Fibroblast of skin of scalp (primary cell): ENCODE measurements around the gene IPMK.
"Not testable (repeated sequence)": the region's sequence is repeated elsewhere in the genome, so short reads cannot be mapped to it uniquely, and the experiment has no call there.

Experiments used
- DNase-seq: peaks from one replicate; pipeline ENCODE4 v3.0.0-alpha.2; 2013

Gene IPMK

DNA sequence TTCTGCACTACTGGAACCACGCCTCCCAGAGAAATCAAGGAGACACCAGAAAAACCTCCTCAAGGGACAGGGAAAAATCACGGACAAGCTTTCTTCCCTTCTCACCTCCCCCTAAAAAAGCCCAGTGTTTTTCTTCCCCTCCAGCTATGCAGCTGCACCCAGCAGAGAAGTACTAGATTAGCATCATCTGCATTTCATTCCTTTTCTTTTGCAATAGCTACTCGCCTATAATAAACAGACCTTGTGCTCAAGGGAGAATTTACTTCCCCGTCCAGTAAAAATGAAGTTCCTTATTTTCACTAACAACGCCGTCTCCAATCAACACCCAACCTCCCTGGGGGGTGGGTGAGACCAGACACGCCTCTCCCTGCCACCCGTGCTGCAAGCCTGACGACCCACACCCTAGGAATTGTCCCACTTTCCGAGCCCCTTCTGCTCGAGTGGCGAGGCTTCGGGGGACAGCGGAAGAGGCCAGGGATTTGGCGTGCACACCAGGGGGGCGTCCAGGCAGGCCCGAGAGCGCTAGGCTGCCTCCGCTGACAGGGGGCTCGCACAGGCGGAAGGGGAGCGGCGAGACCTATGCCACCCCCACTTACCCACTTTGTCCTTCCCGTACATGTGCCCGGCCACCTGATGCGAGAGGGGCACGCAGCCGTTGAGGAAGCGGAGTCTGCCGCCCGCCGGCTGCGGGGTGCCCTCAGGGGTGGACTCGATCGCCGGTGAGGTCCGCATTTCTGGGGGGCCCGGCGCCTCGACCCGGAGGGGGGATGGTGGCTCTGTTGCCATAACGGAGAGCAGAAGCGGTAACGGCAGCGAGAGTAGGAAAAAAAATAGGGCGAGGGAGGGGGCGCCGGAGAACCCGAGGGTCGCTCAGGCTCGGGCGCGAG, 625 bp downstream of the IPMK start:
- DNase-seq: peak; percentile 63

DNA sequence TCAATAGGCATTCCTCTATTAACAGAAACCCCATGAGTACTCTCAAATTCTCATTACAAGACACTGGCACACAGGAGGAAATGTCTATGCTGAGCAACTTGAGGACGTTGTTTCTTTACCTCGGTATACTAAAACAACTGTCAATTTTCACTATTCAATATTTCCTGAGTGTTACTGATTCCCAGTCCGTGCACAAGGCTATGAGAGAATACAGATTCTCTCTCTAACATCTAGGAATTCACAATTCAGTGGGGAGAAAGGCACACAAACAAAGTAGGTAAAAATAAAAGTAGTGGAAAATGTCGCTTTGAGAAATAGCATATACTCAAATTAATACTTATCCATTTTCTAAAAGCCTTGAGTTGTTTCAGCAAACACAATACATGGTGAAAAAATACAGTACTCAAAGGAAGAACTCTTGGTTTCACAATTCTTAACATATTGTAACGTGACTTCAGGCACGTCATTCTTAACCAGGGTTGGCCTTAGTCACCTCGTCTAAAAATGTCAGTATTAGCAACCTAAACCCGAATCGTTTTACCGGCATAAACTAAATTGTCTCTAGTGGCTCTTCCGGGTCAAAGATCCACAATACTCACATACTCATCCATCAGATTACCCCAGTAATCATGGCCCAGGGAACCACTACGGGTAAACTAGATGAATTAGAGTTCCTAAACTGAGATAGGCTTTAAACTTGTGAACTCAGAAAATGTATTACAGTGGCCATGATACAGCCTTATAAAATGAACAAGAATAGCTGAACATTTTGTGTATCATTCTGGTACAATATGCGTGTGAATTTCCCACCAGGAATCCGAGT, 1.5 kb downstream of the IPMK start:
- peak; percentile 70 for DNase-seq

DNA sequence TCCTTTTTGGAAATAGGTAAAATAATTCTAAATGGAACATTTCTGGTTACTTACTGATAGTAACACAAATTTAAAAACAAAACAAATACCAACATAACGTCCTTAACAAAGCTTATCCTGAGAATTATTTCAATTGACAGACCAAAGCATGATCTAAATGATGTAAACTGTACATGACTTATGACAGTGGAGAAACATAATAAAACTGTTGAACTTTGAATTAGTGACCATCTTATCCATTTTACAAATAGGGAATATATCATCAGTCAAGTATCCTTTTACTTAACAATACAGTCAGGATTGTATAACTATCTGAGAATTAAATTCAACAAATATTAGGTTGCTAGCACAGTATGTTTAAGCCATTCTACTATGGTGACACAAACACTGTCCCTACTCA, 2.4 kb downstream of the IPMK start:
- no peak for DNase-seq

- DNase-seq: no peak
These were observed 2.9 kb downstream of the IPMK start for GRCh38 chr10:58264780-58265179.

DNA sequence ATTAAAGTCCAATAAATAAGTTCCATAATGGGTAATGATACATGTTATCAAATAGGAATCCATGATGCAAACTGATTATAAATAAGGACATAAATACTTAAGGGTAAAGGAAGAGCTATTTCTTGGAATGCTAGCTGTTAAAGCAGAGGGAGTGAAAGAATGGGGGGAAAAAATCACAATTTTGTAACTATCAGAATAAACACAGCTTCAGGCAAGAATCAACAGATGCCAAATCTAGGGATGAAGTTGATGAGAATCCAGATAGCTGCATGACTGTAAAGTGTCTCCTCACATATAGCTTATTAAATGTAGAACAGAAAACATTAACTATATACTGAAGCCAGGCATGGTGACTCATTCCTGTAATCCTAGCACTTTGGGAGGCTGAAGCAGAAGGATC, 4.9 kb downstream of the IPMK start:
- DNase-seq: no peak

- no peak for DNase-seq
These were observed 7.4 kb downstream of the IPMK start for GRCh38 chr10:58260334-58260733.

- no peak for DNase-seq
These were observed 8.6 kb downstream of the IPMK start for GRCh38 chr10:58258977-58259692.

- DNase-seq: not testable (repeated sequence)
These were observed 11.5 kb downstream of the IPMK start for GRCh38 chr10:58256013-58256780.

DNA sequence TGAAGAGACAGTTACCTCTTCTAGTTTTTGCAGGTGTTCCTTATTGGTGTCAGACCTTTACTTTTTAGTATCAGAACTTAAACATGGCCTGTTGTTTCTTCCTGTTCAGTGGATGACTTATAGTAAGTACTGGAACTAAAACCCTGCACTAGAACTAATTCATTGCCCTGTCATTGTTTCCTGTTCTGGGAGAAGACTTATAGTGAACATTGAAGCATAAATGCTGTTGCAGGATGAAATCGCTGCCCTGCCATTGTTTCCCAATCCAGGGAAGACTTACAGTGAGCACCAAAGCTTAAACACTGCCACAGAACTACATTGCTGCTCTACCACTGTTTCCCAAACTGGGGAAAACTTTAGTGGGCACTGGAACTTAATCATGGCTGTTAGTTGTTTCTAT, 13.1 kb downstream of the IPMK start:
- no peak for DNase-seq

DNA sequence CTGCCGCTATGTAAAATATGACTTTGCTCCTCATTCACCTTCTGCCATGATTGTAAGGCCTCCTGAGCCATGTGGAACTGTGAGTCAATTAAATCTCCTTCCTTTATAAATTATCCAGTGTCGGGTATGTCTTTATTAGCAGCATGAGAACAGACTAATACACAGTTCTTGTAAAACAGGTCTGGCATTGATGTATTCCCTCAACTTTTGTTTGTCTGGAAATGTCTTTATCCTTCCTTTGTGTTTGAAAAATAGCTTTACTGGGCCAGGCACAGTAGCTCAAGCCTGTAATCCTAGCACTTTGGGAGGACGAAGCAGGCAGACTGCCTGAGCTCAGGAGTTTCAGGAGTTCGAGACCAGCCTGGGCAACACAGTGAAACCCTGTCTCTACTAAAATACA, 14.5 kb downstream of the IPMK start:
- no peak for DNase-seq

- DNase-seq: not testable (repeated sequence)
These were observed 23.0 kb downstream of the IPMK start for GRCh38 chr10:58244666-58245065.

DNA sequence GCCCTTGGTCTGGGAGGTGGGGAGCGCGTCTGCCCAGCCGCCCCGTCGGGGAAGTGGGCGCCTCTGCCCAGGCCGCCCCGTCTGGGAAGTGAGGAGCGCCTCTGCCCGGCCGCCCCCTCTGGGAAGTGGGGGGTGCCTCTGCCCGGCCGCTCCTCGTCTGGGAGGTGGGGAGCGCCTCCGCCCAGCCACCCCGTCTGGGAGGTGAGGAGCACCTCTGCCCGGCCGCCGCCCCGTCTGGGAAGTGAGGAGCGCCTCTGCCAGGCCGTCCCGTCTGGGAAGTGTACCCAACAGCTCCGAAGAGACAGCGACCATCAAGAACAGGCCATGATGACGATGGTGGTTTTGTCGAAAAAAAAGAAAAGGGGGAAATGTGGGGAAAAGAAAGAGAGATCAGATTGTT, 23.5 kb downstream of the IPMK start:
- DNase-seq: not testable (repeated sequence)

- not testable (repeated sequence) for DNase-seq
These were observed 23.9 kb downstream of the IPMK start for GRCh38 chr10:58243801-58244200.

DNA sequence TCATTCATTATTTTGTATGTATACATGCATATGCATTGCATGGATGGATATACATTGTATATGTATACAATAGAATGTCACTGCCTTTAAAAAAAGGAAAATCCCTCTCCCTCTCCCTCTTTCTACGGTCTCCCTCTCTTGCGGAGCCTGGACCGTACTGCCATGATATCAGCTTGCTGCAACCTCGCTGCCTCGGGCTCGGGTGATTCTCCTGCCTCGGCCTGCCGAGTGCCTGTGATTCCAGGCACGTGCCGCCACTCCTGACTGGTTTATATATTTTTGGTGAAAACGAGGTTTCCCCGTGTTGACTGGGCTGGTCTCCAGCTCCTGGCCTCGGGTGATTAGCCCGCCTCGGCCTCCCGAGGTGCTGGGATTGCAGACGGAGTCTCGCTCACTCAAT, 24.4 kb downstream of the IPMK start:
- no peak for DNase-seq

DNA sequence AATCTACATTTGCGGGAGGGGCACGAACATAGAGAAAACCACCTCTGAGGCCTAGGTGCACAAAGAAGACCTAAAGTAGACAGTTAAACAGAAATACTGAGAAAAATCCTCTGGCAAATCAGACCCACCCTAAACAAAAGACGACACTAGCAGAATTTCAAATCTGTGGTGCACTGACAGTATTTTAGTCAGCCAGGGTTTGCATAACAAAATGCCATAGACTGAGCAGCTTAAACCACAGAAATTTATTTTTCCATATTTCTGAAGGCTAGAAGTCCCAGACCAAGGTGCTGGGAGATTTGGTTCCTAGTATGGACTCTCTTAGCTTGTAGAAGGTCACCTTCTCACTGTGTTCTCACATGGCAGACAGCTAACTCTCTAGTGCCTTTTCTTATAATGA, 26.3 kb downstream of the IPMK start:
- peak; percentile 66 for DNase-seq

DNA sequence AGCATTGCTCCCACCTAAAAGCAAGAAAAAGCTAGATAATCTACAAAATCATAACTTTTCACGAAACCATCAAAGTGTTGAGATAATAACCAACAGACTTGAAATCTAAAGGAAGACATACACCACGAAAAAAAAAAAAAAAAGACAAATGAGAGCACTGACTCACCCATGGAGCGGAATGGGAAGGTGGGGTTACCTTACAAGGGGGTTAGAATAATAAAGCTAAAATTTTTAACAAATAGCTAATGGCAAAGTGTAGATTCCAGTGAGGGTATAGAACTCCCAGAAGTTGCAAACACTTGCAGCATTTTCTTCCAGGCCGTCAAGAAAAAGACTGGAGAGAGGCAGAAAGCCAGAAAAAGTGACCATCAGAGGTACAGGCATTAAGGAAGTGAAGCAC, 27.2 kb downstream of the IPMK start:
- peak; percentile 66 for DNase-seq

DNA sequence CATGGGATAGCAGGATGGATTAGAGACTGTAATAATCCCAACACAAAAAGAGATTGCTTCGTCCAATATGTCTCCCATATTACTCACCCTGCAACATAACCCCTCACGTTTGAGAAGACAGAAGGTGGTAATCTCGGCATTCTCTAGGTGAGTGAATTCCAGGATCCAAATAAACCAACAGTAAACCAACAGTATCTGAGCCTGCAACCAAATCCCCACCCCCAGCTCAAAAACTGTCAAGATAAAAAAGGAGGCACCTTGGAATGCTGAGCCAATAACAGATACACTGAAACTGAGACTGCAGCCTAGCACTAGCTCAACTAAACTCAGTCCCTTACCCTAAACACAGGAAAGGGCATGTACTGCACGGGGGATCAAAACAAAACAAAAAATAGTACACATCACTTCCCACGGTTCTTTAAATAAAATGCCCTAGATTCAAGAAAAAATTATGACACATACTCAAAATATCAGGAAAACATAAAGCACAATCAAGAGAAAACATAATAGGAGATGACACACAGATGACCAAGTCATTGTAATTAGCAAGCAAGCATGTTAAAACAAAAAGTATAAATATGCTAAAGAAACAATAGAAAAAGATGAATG, 28.0 kb downstream of the IPMK start:
- peak; percentile 23 for DNase-seq

GRCh38 chr10:58237014-58237834, 30.5 kb downstream of the IPMK start:
- DNase-seq: peak; percentile 81

DNA sequence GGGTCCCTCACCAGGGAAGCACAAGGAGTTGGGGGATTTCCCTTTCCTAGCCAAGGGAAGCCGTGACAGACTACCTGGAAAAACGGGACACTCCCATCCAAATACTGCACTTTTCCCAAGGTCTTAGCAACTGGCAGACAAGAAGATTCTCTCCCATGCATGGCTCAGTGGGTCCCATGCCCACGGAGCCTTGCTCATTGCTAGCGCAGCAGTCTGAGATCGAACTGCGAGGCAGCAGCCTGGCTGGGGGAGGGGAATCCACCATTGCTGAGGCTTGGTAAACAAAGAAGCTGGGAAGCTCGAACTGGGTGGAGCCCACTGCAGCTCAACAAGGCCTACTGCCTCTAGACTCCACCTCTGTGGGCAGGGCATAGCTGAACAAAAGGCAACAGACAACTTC, 37.8 kb downstream of the IPMK start:
- DNase-seq: not testable (repeated sequence)

DNA sequence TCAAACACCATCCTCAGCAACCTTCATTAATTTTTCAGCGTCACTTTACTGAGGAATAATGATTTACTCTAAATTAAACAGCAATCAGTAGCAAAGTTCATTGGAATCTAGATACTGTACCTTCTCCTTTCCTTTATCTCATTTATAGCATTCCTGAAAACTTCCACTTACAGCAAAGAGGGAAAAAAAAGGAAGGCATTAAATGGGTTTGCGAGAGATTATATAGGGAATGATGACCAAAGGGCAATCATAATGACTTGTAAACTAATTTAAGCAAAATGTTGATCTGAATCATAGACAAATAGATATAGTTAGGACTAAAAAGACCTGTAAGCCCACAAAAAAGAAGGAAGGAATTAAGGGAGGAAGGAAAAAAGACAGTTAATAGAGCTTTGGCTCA, 42.0 kb downstream of the IPMK start:
- no peak for DNase-seq
